ENCODE data around the gene SRA1. TPM values are rescaled to one million over a fixed set of nuclear protein-coding genes. Genes with fewer than 3 reads are reported as not detected.

Gene SRA1
- total RNA-seq, 1 experiment from 2014 or later: 37.8 TPM

DNA sequence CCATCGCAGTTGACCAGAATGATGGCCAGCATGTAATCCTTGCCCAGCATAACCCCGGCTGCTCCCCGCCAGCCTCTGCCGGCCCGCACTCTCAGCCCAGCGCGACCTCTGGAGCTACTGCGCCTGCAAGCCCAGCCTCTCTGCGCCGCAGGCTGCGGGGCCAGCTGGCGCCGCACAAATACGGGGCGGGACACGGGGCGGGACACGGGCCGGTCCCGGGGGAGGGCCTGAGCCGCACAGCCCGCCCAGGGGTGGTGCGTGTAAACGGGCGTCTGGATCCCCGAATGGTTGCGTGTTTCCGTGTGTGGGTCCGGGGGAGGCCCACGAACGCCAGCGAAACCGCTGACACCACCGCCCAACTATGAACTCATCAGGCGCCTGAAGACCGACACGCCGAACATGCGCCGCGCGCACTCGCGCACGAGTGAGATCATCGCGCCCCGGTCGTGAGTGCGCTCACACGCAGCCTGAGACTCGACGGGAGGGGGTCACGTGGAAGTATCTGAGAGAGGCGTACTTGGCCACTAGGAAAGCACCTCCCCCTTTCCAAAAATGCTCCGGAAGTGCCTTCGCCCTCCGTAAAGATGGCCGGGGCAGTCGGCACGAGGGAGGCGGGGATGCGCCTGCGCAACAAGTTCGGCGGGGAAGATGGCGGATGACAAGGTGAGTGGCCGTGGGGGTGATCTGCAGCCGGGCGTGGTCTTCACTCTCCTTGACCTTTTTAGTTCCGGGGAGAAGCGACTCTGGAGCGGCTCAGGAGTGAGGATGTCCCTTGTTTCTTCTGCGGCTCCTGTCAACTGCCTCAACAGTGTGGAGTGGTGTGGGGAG is 7.1 kb upstream of the SRA1 start, which contains the start of the genes APBB3 and SLC35A4 (continued):
- TF ChIP-seq FOXP4 (CRISPR knock-in tag; IDR thresholded peaks at IDR 0.05) (no peak; the same call in 1 of the 2 replicates), CTCF (IDR thresholded peaks at IDR 0.05) (no peak), ZNF138 (CRISPR knock-in tag; conservative IDR thresholded peaks at IDR 0.05) (0 out of 2 replicates have a peak, but pooled peaks have one; percentile 61), TP53 (CRISPR knock-in tag; IDR thresholded peaks at IDR 0.05) (peak; percentile 62; the same call in 1 of the 2 replicates), SMAD4 (CRISPR knock-in tag; IDR thresholded peaks at IDR 0.05) (no peak; the same call in 1 of the 2 replicates), ATF6 (CRISPR knock-in tag; IDR thresholded peaks at IDR 0.05) (no peak), JUN (CRISPR knock-in tag; IDR thresholded peaks at IDR 0.05) (peak; percentile 40; the same call in 1 of the 2 replicates), ZNF671 (CRISPR knock-in tag; IDR thresholded peaks at IDR 0.05) (0 out of 2 replicates have a peak, but pooled peaks have one; percentile 28), E2F1 (CRISPR knock-in tag; IDR thresholded peaks at IDR 0.05) (no peak), NFATC4 (CRISPR knock-in tag; IDR thresholded peaks at IDR 0.05) (no peak), TEAD4 (CRISPR knock-in tag; IDR thresholded peaks at IDR 0.05) (peak; percentile 75; the same call in 1 of the 2 replicates), CREB1 (CRISPR knock-in tag; IDR thresholded peaks at IDR 0.05) (peak; percentile 81; the same call in 1 of the 2 replicates), PRRX2 (CRISPR knock-in tag; IDR thresholded peaks at IDR 0.05) (peak; percentile 70), ATF3 (CRISPR knock-in tag; conservative IDR thresholded peaks at IDR 0.05) (no peak; the same call in 1 of the 2 replicates), HMGA2 (CRISPR knock-in tag; IDR thresholded peaks at IDR 0.05) (peak; percentile 10; the same call in 1 of the 2 replicates), USF2 (CRISPR knock-in tag; IDR thresholded peaks at IDR 0.05) (peak; percentile 93), FOXK1 (CRISPR knock-in tag; IDR thresholded peaks at IDR 0.05) (peak; percentile 71), GTF2I (CRISPR knock-in tag; conservative IDR thresholded peaks at IDR 0.05) (no peak), ZNF317 (CRISPR knock-in tag; IDR thresholded peaks at IDR 0.05; ENCODE audit: borderline replicate concordance, low read depth) (no peak), ATF2 (CRISPR knock-in tag; IDR thresholded peaks at IDR 0.05; ENCODE audit: borderline replicate concordance, low read depth) (peak; percentile 75; the same call in 1 of the 2 replicates), USF1 (CRISPR knock-in tag; IDR thresholded peaks at IDR 0.05) (peak; percentile 93), NR2C2 (CRISPR knock-in tag; IDR thresholded peaks at IDR 0.05) (peak; percentile 44; the same call in 1 of the 2 replicates), OVOL2 (CRISPR knock-in tag; IDR thresholded peaks at IDR 0.05; ENCODE audit: borderline replicate concordance) (no peak)
- TF ChIP-seq, protein P1, sequence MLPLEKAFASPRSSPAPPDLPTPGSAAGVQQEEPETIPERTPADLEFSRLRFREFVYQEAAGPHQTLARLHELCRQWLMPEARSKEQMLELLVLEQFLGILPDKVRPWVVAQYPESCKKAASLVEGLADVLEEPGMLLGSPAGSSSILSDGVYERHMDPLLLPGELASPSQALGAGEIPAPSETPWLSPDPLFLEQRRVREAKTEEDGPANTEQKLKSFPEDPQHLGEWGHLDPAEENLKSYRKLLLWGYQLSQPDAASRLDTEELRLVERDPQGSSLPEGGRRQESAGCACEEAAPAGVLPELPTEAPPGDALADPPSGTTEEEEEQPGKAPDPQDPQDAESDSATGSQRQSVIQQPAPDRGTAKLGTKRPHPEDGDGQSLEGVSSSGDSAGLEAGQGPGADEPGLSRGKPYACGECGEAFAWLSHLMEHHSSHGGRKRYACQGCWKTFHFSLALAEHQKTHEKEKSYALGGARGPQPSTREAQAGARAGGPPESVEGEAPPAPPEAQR (CRISPR knock-in tag; IDR thresholded peaks at IDR 0.05): no peak
- TF ChIP-seq, protein P2, sequence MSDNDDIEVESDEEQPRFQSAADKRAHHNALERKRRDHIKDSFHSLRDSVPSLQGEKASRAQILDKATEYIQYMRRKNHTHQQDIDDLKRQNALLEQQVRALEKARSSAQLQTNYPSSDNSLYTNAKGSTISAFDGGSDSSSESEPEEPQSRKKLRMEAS (CRISPR knock-in tag; IDR thresholded peaks at IDR 0.05): peak; percentile 99
